Caco-2 (cell line): Measurements from ENCODE around the gene TENM4. TPM values are rescaled to one million over a fixed set of nuclear protein-coding genes. Genes with fewer than 3 reads are reported as not detected.

Source experiments
- BruUV-seq: library from RNA; stranded (reverse); fragments of 400-500 nt; replicated peaks from 2 replicates; lab custom pipeline; 2021; lab: Mats Ljungman, UMichigan
- CTCF ChIA-PET: fragments of 300-600 bp; sonication (Branson Sonifier 250); formaldehyde crosslinking; loops from one replicate; lab custom pipeline; 2022; ENCODE audit warnings: antibody characterized with exemption; lab: Charles Lee
- POLR2A ChIA-PET: fragments of 300-600 bp; sonication (Branson Sonifier 250); formaldehyde crosslinking; loops from one replicate; lab custom pipeline; 2022; ENCODE audit warnings: antibody characterized with exemption; lab: Charles Lee
- DNase-seq, 2 experiments: peaks; one replicate each; pipeline versions ENCODE4 v3.0.0 to v3.0.0-alpha.2; 2020 to 2022
- H3K27me3 ChIP-seq: replicated peaks from 2 replicates; pipeline ENCODE4 v1.6.0; 2011; ENCODE audit warnings: low read length; ENCODE audit not compliant: control insufficient read depth, insufficient read depth
- H3K36me3 ChIP-seq: 2 replicates; pipeline ENCODE4 v1.5.1; 2011; ENCODE audit warnings: low read length; ENCODE audit not compliant: control insufficient read depth, insufficient read depth
- H3K4me1 ChIP-seq: fragments of 250-450 bp; sonication (Bioruptor Pico); 2 replicates; pipeline ENCODE4 v1.5.1; 2020; ENCODE audit warnings: mild to moderate bottlenecking
- H3K4me3 ChIP-seq: 2 replicates; pipeline ENCODE4 v1.5.1; 2011; ENCODE audit warnings: low read depth, mild to moderate bottlenecking, control low read depth, low read length
- H3K9me3 ChIP-seq: fragments of 250-450 bp; sonication (Bioruptor Pico); 2 replicates; pipeline ENCODE4 v1.5.1; 2020; ENCODE audit warnings: mild to moderate bottlenecking, moderate library complexity
- H3K27ac Mint-ChIP-seq: one replicate; pipeline ENCODE4 v1.8.0; 2022; ENCODE audit warnings: mixed read lengths; ENCODE audit not compliant: unreplicated experiment
- H3K27me3 Mint-ChIP-seq: one replicate; pipeline ENCODE4 v1.8.0; 2022; ENCODE audit warnings: mixed read lengths; ENCODE audit not compliant: insufficient read depth, unreplicated experiment
- H3K36me3 Mint-ChIP-seq: one replicate; pipeline ENCODE4 v1.8.0; 2022; ENCODE audit warnings: mild to moderate bottlenecking, mixed read lengths; ENCODE audit not compliant: insufficient read depth, unreplicated experiment
- H3K4me1 Mint-ChIP-seq: one replicate; pipeline ENCODE4 v1.8.0; 2022; ENCODE audit warnings: low read depth, mixed read lengths; ENCODE audit not compliant: unreplicated experiment
- H3K4me3 Mint-ChIP-seq: one replicate; pipeline ENCODE4 v1.8.0; 2022; ENCODE audit warnings: mild to moderate bottlenecking, moderate library complexity, mixed read lengths; ENCODE audit not compliant: unreplicated experiment
- H3K9me3 Mint-ChIP-seq: one replicate; pipeline ENCODE4 v1.8.0; 2022; ENCODE audit warnings: mixed read lengths; ENCODE audit not compliant: unreplicated experiment
- CTCF ChIP-seq, 2 experiments: fragments of 200-600 bp in 1 of 2; IDR thresholded peaks; 1 replicate in 1 of 2; 2 replicates in 1 of 2; pipeline versions ENCODE4 v1.5.1 to v1.8.0; 2011 to 2022; ENCODE audit warnings: antibody characterized with exemption in 1 of 2, control low read depth in 1 of 2, inconsistent platforms in 1 of 2, low read depth in 1 of 2, low read length in 1 of 2, mild to moderate bottlenecking in 1 of 2, moderate library complexity in 1 of 2; ENCODE audit not compliant: insufficient read depth in 1 of 2, severe bottlenecking in 1 of 2, unreplicated experiment in 1 of 2
- intact Hi-C: fragments of 100-400 bp; cut with micrococcal nuclease; formaldehyde crosslinking; loops from one replicate; pipeline ENCODE4 v1.10.0; 2022; ENCODE audit not compliant: unreplicated experiment
- total RNA-seq: library from RNA; stranded (reverse); gene quantifications from 2 replicates; pipeline ENCODE4 v1.2.3, GENCODE V29; 2022

TENM4 gene
- total RNA-seq, 1 experiment from 2014 or later = 1.1 TPM

GRCh38 chr11:79074547-79074946 is 366.3 kb downstream of the TENM4 start:
- Histone ChIP-seq H3K4me1 (no peaks in the 10 kb centered on the region), H3K4me3 (no peak overlapping the region), H3K9me3 (no peaks in the 10 kb centered on the region), H3K36me3 (no peaks in the 10 kb centered on the region), H3K27me3 (no peaks in the 10 kb centered on the region)
- H3K27ac Mint-ChIP-seq = no peak overlapping the region
- H3K27me3 Mint-ChIP-seq = no peaks in the 10 kb centered on the region
- H3K4me1 Mint-ChIP-seq = no peaks in the 10 kb centered on the region
- TF ChIP-seq CTCF (IDR thresholded peaks at IDR 0.05; ENCODE audit: insufficient read depth in 1 of 2, low read depth in 1 of 2, low read length in 1 of 2, severe bottlenecking in 1 of 2, unreplicated experiment in 1 of 2) = no peak
- H3K9me3 Mint-ChIP-seq = no peaks in the 10 kb centered on the region
- no peak overlapping the region for H3K4me3 Mint-ChIP-seq
- BruUV-seq = no TSS peak
- CTCF ChIA-PET = interaction anchor here (1.4 kb wide), 1 partner anchor 429 kb away, joined by 4 read pairs; no protein-coding TSS in a partner anchor
- no peak for DNase-seq
- POLR2A ChIA-PET = no interaction called here
- H3K36me3 Mint-ChIP-seq = no peaks in the 10 kb centered on the region
- intact Hi-C loops = no loop called here

GRCh38 chr11:79071190-79071589 is 369.6 kb downstream of the TENM4 start:
- Mint-ChIP-seq H3K9me3 (no peaks in the 10 kb centered on the region), H3K36me3 (no peaks in the 10 kb centered on the region), H3K27me3 (no peaks in the 10 kb centered on the region), H3K4me1 (no peaks in the 10 kb centered on the region), H3K4me3 (no peak overlapping the region), H3K27ac (no peak overlapping the region)
- no peaks in the 10 kb centered on the region for H3K36me3 ChIP-seq
- intact Hi-C loops = no loop called here
- no peaks in the 10 kb centered on the region for H3K9me3 ChIP-seq
- no peaks in the 10 kb centered on the region for H3K4me1 ChIP-seq
- no peak for TF ChIP-seq CTCF (IDR thresholded peaks at IDR 0.05; ENCODE audit: insufficient read depth in 1 of 2, low read depth in 1 of 2, low read length in 1 of 2, severe bottlenecking in 1 of 2, unreplicated experiment in 1 of 2)
- CTCF ChIA-PET = interaction anchor here (0.9 to 1.2 kb wide), 4 partner anchors 12 to 29 kb away, joined by 3 to 5 read pairs (median 4); no protein-coding TSS in a partner anchor
- no peak overlapping the region for H3K4me3 ChIP-seq
- no peaks in the 10 kb centered on the region for H3K27me3 ChIP-seq
- POLR2A ChIA-PET = no interaction called here
- DNase-seq = no peak
- no TSS peak for BruUV-seq

DNA sequence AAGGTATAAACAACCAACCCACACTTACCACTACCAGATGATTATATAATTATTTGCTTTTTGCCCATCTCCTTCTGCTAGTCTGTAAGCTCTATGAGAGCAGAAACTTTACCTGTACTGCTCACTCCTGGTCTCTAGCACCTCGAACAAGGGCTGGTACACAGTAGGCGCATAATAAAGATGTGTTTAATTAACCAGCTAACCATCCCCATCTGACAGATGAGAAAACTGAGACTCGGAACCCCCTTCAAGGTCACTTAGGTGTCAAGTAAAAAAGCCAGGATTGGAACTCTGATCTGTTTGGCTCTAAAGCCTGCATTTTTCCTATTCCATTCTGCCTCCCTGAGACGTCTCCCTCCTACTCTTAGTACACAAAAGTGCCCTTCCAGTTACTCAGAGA is 370.3 kb downstream of the TENM4 start:
- intact Hi-C loops = no loop called here
- Histone ChIP-seq H3K36me3 (no peaks in the 10 kb centered on the region), H3K27me3 (no peaks in the 10 kb centered on the region), H3K4me1 (no peaks in the 10 kb centered on the region), H3K9me3 (no peaks in the 10 kb centered on the region), H3K4me3 (no peak overlapping the region)
- Mint-ChIP-seq H3K27ac (no peak overlapping the region), H3K9me3 (no peaks in the 10 kb centered on the region), H3K27me3 (no peaks in the 10 kb centered on the region), H3K36me3 (no peaks in the 10 kb centered on the region), H3K4me3 (no peak overlapping the region), H3K4me1 (no peaks in the 10 kb centered on the region)
- no TSS peak for BruUV-seq
- no peak for DNase-seq
- no peak for TF ChIP-seq CTCF (IDR thresholded peaks at IDR 0.05; ENCODE audit: insufficient read depth in 1 of 2, low read depth in 1 of 2, low read length in 1 of 2, severe bottlenecking in 1 of 2, unreplicated experiment in 1 of 2)
- ChIA-PET POLR2A (no interaction called here), CTCF (interaction anchor here (0.9 to 1.2 kb wide), 3 partner anchors 13 to 30 kb away, joined by 3 to 4 read pairs (median 3); no protein-coding TSS in a partner anchor)
